ENCODE data around the gene TBC1D22A.
"Not testable (repeated sequence)": the region's sequence is repeated elsewhere in the genome, so short reads cannot be mapped to it uniquely, and the experiment has no call there.

The TBC1D22A gene

DNA sequence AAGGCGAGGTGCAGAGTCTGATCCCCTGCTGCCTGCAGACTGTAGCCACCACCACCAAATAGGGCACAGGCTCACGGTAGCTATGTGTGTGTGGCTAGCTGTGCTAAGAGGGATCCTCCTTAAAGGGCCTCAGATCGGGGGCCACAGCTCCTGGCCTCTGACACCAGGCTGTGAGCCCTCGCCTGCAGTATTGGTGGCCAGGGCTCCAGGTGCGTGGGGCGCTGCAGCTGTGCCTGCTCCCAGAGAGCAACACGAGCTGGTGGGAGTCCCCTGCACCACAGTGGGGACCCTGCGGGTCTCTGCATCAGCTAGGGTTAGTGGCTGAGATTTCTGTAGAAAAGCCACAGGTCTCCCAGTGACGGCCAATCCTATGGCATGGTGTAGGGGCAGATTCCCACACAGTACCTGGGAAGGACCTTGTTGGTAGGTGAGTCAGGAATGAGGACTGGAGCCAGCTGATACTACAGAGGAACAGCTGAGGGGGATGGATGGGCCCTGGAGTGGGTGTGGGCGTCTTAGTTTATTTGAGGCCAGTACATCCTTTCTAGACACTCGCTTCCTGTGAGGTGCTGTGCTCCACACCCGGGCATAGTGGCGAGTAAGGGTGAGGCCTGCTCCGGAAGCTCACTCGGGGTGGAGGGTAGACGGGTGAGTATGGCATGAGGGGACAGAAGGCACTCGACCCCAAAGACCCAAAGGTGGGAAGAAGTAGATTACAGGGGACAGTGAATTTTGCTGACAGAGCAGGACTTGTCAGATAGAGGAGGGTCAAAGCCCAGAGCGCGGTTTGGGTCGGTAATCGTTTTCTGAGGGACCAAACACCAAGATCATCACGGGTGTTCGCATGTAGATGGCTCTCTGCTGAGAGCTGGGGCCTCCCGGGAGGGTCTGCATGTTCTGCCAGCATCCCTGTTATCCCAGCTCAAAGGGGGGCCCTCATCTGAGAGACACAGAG is 212.5 kb downstream of the TBC1D22A start:
- no peak for DNase-seq
- intact Hi-C loops (cut with DNase I): no loop called here

DNA sequence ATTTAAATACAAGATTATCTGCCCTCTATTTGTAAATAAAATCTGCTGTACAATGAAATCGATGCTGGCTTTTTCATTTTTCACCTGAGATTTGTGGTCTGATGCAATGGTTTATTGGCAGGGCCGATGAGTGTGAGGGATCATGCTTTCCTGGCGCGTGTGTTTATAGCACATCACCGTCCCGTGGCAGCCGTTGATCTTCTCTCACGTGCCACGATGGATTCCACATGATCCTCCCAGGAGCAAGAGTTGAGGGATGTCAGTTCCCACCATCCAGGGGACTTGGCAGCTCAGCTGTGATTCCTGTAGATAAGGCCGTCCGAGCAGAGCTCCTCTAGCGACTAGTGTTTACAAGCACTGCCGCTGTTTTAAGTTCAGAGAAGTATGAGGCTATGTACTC is 213.7 kb downstream of the TBC1D22A start:
- DNase-seq: peak in 1 of 42 donors; percentile 22
- intact Hi-C loops (cut with DNase I): no loop called here

DNA sequence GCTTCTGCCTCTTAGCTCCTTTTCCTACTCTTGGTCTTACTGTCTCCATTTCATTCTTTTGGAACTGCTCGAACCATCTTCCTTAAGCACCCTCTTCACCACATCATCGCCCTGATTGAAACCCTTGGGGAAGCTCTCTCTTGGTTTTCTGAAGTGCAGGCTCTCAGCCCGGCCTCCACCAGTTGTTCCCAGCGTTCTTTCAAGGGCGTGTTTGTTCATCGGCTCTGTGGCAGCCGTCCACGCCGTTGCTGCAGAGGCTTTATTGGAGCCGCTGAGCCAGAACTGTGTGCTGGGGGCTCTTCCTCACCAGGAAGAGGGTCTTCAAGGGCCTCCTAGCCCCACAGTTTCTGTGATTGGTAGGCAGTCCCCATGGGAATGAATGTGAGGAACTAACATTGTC is 214.1 kb downstream of the TBC1D22A start:
- intact Hi-C loops (cut with DNase I): no loop called here

DNA sequence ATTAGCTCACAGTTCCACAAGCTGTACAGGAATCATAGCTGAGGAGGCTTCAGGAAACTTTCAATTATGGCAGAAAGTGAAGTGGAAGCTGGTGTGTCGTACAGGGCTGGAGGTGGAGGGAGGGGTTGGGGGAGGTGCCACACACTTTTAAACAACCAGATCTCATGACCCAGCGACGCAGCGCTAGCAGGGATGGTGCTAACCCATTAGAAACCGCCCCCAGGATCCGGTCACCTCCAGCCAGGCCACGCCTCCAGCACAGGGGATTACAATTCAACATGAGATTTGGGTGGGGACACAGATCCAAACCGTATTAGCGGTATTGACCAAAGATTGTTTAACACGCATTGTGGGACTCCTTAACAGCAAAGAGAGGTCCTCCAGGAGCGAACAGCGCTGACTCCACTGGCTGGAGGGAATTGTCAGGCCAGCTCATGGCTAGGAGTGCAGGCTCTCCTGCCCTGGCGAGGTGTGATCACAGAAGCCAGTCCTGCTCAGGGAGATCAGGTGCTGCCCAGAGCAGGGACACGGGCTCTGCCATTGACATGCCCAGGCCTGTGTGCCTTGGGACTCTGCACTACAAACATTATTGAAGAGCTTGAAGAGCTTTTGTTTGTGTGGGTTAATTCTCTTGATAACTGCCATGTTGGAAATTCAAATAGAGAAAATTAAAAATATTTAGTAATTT is 215.3 kb downstream of the TBC1D22A start:
- no peak for DNase-seq
- intact Hi-C loops (cut with DNase I): no loop called here

More for the DNA sequence above, 214.1 kb downstream of the TBC1D22A start:
- no peak for DNase-seq

DNA sequence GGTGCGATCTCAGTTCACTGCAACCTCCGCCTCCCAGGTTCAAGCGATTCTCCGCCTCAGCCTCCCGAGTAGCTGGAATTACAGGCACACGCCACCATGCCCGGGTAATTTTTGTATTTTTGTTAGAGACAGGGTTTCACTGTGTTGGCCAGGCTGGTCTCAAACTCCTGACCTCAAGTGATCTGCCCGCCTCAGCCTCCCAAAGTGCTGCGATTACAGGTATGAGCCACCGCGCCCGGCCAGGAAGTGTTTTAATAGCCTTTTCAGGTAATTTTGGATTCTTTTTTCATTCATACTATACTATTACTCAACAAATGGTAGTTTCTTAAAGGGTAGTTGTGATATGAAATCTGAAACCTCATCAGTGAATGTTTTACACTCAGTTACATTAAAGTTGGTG is 216.2 kb downstream of the TBC1D22A start:
- DNase-seq; intact Hi-C loops (cut with DNase I): not testable (repeated sequence)

DNA sequence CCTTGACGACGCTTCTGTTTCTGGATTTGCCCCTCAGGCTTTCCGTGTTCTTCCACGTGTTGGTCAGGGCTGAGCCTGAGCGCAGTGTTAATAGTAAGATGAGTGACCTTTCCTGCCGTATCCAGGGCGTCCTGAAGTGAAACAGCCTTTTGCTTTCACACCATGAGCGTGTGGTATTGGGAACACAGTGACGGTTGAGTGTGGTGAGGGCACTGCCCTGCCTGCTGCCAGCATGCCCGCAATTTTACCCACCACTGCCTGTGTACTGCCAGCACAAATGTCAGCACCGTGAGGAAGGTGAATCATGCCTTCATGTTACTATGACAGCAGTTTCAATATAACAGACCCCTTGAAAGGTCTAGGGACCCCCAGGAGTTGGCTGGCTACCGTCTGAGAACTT is 217.1 kb downstream of the TBC1D22A start:
- DNase-seq: no peak
- intact Hi-C loops (cut with DNase I): no loop called here

DNA sequence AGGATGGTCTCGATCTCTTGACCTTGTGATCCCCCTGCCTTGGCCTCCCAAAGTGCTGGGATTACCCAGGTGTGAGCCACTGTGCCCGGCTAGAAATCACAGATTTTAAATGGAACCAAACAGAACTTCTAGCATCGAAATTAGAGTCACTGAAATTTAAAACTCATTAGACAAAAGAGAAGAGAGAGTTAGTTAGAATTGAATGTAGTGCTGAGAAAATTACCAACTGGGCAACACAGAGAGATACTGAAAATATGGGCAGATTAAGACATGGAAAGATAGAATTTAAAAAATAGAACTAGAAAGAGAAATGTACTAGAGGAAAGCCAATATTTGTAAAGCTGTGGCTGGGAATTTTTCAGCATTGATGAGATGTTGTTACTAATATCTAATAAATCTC is 217.9 kb downstream of the TBC1D22A start:
- intact Hi-C loops (cut with DNase I): no loop called here
- DNase-seq: no peak

DNA sequence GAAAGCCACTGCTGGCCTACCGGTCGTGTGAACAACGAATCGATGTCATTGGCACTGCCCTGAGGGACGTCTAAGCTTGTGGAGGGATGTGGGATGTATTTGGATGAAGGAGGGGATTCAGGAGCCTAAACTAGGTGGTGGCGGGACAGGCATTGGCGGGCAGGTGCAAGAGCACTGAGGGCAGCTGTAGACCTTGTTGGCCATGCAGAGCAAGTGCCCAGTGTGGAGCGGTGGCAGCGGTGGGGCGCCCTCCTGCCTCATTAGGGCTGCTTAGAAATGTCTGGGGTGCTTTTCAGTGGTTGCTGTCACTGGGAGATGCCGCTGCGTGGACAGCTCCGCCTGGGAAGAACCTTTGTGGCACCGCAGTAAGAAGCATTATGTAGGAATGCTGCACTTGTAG is 220.2 kb downstream of the TBC1D22A start:
- intact Hi-C loops (cut with DNase I): no loop called here
- DNase-seq: no peak

DNA sequence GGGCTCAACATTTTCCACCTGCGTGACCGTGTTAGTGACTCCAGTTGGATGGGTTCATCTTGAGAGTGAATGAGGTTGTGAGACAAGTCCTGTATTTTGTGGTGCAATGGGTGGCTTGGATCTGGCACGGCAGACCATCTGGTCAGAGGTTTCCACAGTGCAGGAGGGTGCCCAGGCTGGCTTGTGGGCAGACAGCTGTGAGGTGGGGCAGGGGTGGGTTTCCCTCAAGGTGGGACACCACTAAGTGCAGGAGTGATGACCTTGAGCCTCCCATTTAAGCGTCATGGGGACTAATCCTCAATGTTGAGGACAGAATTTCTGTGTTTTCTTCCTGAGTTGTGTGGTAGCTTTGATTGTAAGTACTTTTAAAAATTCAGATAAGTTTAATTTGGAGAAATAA is 220.6 kb downstream of the TBC1D22A start:
- intact Hi-C loops (cut with DNase I): no loop called here
- no peak for DNase-seq

DNA sequence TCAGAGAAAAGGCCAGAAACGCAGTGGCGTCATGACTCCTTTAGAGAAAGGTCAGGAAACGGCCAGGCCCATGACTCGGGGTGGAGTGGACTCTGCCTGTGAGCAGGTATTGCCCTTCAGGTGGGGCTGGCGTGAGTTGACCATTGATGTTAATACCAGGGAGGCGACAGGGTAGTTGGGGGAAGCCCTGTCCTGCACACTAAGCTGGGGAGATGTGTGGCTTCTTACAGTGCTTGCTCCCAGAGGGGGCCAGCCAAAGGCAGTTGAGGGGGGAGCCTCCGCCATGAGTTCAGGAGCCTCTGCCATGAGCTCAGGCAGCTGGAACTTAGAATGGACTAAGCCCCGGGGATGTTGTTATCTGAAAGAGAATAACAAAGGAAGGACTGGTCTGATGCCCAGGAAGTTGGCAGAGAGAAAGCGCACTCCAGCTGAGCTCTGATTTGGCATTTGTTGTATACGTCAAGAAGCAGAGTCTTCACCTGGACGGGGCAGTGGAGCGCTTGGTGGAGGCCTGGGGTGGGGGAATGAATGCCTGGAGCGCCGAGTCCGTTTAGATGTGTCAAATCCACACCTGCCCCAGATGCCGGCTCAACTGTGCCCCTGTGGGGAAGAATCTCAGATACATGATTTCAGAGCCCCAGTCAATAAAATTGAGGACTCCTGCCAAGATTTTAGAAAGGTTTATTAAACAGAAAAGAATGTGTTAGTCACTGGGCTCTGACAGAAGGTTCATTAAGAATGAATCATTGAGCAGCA is 222.5 kb downstream of the TBC1D22A start:
- DNase-seq: no peak
- intact Hi-C loops (cut with DNase I): no loop called here

DNA sequence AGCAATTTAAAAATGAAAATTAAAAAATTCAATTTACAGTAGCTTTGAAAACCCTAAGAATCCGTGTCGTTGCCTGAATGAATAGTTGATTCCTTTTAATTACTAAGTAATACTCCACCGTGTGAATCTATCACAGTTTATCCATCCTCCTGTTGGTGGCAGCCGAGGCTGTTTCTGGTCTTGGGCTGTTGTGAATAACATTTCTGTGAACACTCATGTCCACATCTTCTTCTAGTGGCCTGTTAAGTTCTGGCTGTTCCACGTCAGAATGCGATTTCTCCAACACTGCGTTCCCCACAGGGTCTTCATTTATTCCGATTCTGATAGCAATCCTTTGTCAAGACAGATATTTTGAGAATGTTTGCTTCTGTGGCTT is 223.0 kb downstream of the TBC1D22A start:
- no peak for DNase-seq
- intact Hi-C loops (cut with DNase I): no loop called here

DNA sequence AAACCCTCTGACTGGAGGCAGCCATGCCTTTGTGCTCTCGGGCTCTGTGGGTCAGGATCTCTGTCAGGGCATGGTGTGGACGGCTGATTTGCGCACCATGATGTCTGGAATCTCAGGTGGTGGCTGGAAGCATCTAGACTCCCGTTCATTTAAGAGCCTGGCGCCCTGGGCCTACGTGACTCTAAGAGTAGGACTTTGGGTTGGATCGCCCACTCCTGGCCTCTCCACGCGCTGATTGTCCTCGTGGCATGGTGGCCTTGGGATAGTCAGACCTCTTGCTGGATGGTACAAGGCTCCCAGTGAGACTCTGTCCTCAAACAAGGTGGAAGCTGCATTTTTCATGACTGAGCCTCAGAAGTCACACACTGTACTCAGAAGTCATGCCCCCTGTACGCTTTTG is 224.3 kb downstream of the TBC1D22A start:
- intact Hi-C loops (cut with DNase I): no loop called here
- no peak for DNase-seq

DNA sequence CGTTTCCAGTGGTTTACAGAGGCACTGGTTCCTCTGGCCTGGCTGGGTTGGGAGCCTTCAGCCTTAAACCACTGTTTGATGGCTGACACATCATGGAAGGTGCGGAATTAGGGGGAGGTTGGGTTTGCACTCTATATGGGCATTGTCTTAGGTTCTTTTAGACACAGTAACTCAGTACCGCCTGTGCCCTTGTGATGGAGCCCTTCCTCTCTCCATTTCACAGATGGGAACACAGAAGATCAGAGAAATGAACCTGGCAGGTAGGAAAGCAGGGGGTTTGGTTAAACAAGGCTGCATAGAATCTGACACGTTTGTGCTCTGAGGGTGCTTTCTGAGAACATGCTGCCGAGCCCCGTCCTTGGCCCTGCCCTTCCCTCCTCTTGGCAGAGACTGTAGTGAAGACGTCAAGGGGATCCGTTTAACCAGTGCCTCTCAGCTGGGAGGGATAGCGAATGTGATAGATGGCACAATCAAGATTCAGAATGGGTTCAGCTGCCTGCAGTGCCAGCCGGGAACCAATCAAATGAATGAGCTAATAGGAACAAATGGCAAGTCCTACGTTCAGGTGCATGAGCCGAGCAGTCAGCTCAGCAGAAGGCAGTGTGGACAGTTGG is 228.6 kb downstream of the TBC1D22A start:
- intact Hi-C loops (cut with DNase I): no loop called here
- DNase-seq: no peak

DNA sequence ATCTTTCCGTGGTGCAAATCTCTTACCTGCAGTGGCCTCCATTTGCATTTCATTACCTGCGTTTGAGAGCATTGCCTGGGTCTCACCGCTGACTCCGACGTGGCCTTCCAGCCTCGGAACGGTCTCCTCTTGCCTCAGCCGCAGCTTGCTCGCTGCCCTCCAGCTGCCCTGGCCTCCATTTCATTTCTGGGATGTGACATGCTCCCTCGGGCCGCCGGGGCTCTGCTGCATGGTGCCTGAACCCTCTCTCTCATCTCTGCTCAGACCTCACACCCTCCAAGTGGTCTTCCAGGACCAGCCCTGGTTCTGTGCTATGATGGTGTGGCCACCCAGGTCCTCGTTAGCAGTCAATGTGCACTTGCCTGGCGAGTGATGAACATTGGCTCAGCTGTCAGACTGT is 229.2 kb downstream of the TBC1D22A start:
- intact Hi-C loops (cut with DNase I): no loop called here
- no peak for DNase-seq

DNA sequence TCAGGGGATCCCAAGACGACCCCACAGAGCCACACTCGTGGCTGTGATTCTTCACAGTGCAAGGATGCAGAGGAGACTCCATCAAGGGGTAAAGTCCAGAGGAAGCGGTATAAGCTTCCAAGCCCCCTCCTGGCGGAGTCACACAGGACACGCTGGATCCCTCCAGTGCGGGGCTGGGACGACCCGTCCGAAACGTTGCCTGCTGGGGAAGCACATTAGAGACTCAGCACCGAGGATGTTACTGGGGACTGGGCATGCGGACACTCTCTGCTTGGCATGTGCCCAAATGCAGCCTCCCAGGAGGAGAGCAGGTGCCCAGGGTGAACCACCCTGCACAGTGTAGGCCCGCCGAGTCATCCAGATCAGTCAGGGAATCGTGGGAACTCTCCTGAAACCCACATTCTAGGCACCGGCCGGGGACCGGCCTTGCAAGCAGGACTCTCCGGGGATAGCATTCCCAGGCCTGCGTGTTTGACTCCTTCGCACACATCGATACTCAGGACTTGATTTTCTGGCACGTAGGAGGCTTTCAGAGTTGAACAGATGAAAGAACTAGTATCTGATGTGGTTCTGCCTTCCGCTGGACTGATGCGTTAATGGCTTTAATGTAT is 229.8 kb downstream of the TBC1D22A start:
- intact Hi-C loops (cut with DNase I): no loop called here
- DNase-seq: no peak

DNA sequence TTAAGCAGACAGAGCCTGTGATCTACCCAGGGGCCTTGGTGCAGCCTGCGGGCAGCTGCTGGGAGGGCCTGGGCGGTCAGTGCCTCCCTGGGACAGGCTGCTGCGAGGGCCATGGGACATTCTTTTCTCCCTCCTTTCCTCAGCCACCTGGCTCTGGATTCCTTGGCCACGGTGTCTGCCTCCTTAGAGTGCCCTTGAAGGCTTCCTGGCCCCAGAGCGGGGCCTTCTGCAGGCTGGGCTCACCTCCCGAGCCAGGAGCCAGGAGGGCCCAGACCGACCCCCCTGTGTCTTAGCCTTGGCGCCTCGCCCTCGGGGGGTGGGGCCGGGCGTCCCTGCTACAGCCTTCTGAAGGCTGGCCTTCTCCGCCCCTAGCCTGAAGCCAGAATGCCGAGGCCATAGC is 231.2 kb downstream of the TBC1D22A start:
- intact Hi-C loops (cut with DNase I): no loop called here

DNA sequence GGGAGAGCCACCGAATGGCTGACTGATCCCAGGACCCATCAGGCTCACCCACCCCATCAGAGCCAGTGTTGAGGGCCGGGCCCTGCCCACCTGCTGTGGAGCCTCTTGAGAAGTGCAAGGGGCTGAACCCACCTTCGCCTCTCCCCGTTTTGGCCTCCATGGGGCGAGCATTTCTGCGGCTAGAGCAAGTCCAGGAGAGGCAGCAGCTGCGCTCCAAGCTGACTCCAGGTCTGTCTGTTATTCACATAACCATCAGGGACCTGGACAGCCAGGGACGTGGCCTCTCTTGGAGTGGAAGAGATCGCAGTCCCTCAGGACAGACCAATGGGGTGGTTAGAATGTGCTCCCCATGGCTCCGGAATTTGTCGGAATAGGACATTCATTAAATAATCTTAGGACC is 231.8 kb downstream of the TBC1D22A start:
- intact Hi-C loops (cut with DNase I): no loop called here
- DNase-seq: no peak

More for the DNA sequence above, 231.2 kb downstream of the TBC1D22A start:
- peak in 1 of 42 donors; percentile 38 for DNase-seq

DNA sequence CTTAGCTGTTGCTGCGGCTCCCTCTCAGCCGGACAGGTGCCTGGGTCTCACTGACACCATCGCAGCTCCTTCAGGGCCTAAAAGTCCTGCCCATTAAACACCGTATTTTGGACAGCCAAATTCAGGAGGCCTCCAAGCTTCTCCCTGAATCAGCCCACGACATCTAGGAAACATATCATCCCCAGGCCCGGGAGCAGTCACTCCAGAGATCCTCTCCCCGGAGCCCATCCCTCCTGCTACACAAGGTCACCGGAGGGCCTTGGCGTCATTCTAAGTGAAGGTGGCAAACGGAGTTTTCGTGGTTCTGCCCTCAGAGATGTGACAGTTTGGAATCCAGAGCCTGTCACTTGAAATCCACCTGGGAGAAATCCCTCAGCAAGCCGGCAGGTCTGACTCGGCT is 232.5 kb downstream of the TBC1D22A start:
- intact Hi-C loops (cut with DNase I): no loop called here
- no peak for DNase-seq

Measured in head of caudate nucleus (tissue), 42 donors.